ENCODE data around the gene ARHGDIG. TPM values are rescaled to one million over a fixed set of nuclear protein-coding genes. Genes with fewer than 3 reads are reported as not detected.

Gene ARHGDIG
- total and polyA plus RNA-seq, 12 donors, result 0.23 to 3.5 (median 0.88) TPM; not detected in 3

DNA sequence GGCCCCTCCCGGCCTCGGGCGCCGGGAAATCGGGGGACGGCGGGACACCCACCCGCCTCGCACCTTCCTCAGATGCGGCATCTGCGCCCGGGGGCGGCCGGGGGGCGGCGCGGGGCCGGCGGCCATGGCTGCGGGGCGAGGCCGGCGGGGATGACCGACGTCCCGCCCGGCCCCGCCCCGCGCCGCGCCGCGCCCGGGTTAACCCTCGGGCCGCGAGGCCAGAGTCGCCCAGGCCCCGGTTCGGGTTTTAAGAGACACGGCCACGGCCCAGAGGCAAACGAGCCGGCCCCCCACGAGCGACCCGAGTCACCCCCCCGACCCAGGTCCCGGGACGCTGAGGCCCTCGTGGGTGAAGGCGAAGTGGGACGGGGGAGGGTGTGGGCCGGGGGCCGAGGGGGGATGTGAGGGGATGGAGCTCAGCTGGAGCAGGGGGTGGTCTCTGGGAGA lies 4.6 kb upstream of the ARHGDIG start, which contains the start of gene RGS11:
Gene RGS11, minus strand, starts transcription at position 159 of the 447 bp plus-strand sequence. Its CDS starts 33 bp downstream, at position 126.
- H3K9me3 ChIP-seq (replicated peaks in 1 of 3), result no peaks in the 10 kb centered on the region
- TF ChIP-seq POLR2A (IDR thresholded peaks at IDR 0.05), result no peak
- TF ChIP-seq, protein P1, sequence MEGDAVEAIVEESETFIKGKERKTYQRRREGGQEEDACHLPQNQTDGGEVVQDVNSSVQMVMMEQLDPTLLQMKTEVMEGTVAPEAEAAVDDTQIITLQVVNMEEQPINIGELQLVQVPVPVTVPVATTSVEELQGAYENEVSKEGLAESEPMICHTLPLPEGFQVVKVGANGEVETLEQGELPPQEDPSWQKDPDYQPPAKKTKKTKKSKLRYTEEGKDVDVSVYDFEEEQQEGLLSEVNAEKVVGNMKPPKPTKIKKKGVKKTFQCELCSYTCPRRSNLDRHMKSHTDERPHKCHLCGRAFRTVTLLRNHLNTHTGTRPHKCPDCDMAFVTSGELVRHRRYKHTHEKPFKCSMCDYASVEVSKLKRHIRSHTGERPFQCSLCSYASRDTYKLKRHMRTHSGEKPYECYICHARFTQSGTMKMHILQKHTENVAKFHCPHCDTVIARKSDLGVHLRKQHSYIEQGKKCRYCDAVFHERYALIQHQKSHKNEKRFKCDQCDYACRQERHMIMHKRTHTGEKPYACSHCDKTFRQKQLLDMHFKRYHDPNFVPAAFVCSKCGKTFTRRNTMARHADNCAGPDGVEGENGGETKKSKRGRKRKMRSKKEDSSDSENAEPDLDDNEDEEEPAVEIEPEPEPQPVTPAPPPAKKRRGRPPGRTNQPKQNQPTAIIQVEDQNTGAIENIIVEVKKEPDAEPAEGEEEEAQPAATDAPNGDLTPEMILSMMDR (IDR thresholded peaks at IDR 0.05), result no peak
- peak within 1 kb of the TSS in 1 of 4 donors; percentile 57 for H3K4me3 ChIP-seq
- peak within 1 kb of the TSS in 1 of 5 donors; percentile 17 for H3K27ac ChIP-seq
- DNase-seq, result no peak
- 4 to 15% (median 4%) methylated on average over 13 to 51 of the region's 56 CpGs; no CpG with 5 or more reads in 1 of the 4 donors for WGBS, 4 donors
- H3K27me3 ChIP-seq, result peaks cover 12% of the 10 kb centered on the region
- intact Hi-C loops (cut with DNase I), result no loop called here
- H3K4me1 ChIP-seq (replicated peaks in 1 of 2), result peaks cover 0 to 8% of the 10 kb centered on the region in 2 donors
- H3K36me3 ChIP-seq (replicated peaks in 1 of 2), result no peaks in the 10 kb centered on the region

DNA sequence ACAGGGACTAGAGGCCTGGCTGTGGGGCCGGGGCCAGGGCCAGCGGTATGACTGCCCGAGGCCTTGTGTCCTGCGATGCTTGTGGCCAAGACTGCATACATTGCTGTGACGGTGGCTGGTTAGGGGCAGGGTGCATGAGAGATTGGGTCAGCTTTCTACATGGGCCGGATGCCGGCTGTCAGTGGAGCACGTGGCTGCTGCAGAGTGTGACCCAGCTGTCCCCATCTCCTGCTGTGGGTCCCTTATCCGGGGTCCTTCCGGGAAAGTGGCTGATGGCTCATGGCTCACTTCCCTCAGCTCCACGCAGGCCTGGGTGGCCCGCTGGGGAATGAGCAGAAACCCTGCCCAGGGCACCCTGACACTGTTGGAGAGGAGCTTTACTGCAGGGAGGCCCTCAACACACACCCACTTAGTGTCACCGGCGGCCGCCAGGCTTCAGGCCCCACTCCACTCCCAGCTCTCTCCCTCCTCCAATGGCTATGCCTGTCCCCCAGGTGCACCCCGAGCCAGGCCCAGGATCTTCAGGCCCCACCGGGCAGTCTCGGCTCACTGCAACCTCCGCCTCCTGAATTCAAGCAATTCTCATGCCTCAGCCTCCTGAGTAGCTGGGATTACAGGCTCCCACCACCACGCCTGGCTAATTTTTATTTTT lies 3.8 kb upstream of the ARHGDIG start:
- H3K4me3 ChIP-seq, result no peak overlapping the region
- no peaks in the 10 kb centered on the region for H3K36me3 ChIP-seq (replicated peaks in 1 of 2)
- DNase-seq, result no peak
- no peak for TF ChIP-seq POLR2A (IDR thresholded peaks at IDR 0.05)
- TF ChIP-seq, protein P1 (IDR thresholded peaks at IDR 0.05), result no peak
- H3K27ac ChIP-seq, result peak overlapping the region in 1 of 5 donors; percentile 17
- peaks cover 0 to 10% of the 10 kb centered on the region in 2 donors for H3K4me1 ChIP-seq (replicated peaks in 1 of 2)
- H3K27me3 ChIP-seq, result peaks cover 19% of the 10 kb centered on the region
- intact Hi-C loops (cut with DNase I), result no loop called here
- WGBS, 4 donors, result 68 to 87% (median 86%) methylated on average over 12 to 20 of the region's 20 CpGs
- H3K9me3 ChIP-seq (replicated peaks in 1 of 3), result no peaks in the 10 kb centered on the region

DNA sequence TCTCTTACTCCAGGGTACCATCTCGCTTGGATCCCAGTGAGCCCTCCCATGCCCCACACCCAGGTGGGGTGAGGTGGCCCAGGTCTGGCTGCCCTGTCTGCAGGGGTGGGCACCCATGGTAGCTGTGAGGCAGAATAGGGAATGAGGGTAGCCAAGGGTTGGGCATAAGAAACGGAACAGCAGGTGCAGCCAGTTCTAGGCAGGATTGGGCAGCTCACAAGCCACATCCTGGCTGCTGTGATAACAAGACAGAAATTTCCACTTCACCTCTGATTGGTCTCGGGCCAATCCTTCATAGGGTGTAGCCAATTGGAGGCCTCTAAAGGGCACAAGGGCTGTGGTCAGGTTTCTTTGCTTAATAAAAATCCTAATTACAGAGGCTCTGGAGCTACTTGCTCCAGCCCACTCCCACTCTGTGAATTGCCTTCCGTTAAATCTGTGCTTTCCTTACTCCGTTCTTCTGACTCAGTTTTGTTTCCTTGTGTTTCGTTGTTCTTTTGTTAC lies 1.5 kb upstream of the ARHGDIG start:
- Histone ChIP-seq H3K9me3 (replicated peaks in 1 of 3) (no peaks in the 10 kb centered on the region), H3K27ac (no peak overlapping the region), H3K4me3 (no peak overlapping the region), H3K36me3 (replicated peaks in 1 of 2) (no peaks in the 10 kb centered on the region), H3K27me3 (peaks cover 20% of the 10 kb centered on the region), H3K4me1 (replicated peaks in 1 of 2) (peaks cover 0 to 10% of the 10 kb centered on the region in 2 donors)
- 66 to 73% (median 68%) methylated on average over 5 to 6 of the region's 6 CpGs for WGBS, 4 donors
- no peak for TF ChIP-seq POLR2A (IDR thresholded peaks at IDR 0.05)
- TF ChIP-seq, protein P1 (IDR thresholded peaks at IDR 0.05), result no peak
- intact Hi-C loops (cut with DNase I), result no loop called here
- peak in 2 of 7 donors; percentile 43 to 45 for DNase-seq

DNA sequence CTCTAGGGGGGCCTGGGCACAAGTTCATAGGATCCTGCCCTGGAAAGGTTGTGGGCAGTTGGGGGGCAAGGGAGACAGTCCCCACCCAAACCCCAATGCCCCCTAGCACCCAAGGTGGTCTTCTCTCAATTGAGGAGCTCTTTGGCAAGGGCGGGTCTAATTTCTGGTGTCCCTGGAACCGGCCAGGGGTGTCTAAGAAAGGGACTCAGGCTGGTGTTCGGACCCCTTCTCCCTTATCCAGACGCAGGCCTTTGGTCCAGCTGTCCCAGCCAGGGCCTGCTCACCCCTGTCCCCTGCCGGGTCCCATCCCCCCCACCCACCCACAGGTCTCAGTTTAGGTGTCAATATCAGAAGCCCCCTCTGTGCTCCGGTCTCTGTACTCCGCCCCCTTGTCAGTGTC lies 860 bp upstream of the ARHGDIG start:
- peaks cover 0 to 10% of the 10 kb centered on the region in 2 donors for H3K4me1 ChIP-seq (replicated peaks in 1 of 2)
- H3K27ac ChIP-seq, result no peak overlapping the region
- H3K9me3 ChIP-seq (replicated peaks in 1 of 3), result no peaks in the 10 kb centered on the region
- intact Hi-C loops (cut with DNase I), result no loop called here
- no peak overlapping the region for H3K4me3 ChIP-seq
- WGBS, 4 donors, result 69 to 83% (median 81%) methylated on average over 1 to 7 of the region's 7 CpGs
- DNase-seq, result no peak
- peaks cover 20% of the 10 kb centered on the region for H3K27me3 ChIP-seq
- no peak for TF ChIP-seq POLR2A (IDR thresholded peaks at IDR 0.05)
- TF ChIP-seq, protein P1 (IDR thresholded peaks at IDR 0.05), result no peak
- no peaks in the 10 kb centered on the region for H3K36me3 ChIP-seq (replicated peaks in 1 of 2)
